Fibroblast of lung (primary cell): ENCODE measurements around the gene GMEB1.

ENCODE experiments used
- CTCF ChIP-seq, 2 donors: IDR thresholded peaks in 1 of 2; conservative IDR thresholded peaks in 1 of 2; 1 replicate in 1 of 2; 2 replicates in 1 of 2; pipeline ENCODE4 v1.5.1; 2011 to 2012; ENCODE audit warnings: low read length in 2 of 2, control low read depth in 1 of 2, inconsistent platforms in 1 of 2, low read depth in 1 of 2, mild to moderate bottlenecking in 1 of 2
- EZH2 ChIP-seq: IDR thresholded peaks from 2 replicates; pipeline ENCODE4 v1.5.1; 2012; ENCODE audit warnings: low read length, control low read depth, mild to moderate bottlenecking; ENCODE audit errors: missing control alignments

GRCh38 chr1:28648474-28649198, 19.9 kb upstream of the GMEB1 start, which contains the start of gene RNU11:
- peak in 1 of 2 donors; percentile 2 for TF ChIP-seq CTCF (conservative IDR thresholded peaks at IDR 0.05 in 1 of 2, IDR thresholded peaks at IDR 0.05 in 1 of 2; ENCODE audit: low read depth in 1 of 2, low read length in 2 of 2)
- no peak for TF ChIP-seq EZH2
